Measurements from ENCODE around the gene ZNF804A. TPM values are rescaled to one million over a fixed set of nuclear protein-coding genes. Genes with fewer than 3 reads are reported as not detected.

The ZNF804A gene
- total and polyA plus RNA-seq, 4 donors, result 0.07 to 0.37 (median 0.13) TPM

DNA sequence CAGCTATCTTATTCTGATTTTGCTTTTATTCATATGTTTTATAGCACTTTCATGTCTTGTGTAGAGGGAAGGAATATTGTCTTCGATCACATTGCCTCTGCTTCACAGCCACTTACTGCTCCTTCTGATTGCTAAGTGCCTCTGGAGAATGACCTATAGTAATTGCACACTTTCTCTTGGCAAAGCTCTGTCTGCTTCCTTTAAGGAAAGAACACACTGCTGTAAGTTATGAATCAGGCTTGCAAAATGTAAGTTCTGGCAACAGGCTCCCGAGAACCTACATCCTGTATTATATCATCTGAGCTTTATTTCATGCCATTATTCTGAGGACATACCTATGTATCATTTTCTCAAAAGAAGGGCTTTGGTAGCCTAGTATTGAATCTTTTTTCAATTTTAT is 170.7 kb downstream of the ZNF804A start (continued):
- TF ChIP-seq, protein P1, sequence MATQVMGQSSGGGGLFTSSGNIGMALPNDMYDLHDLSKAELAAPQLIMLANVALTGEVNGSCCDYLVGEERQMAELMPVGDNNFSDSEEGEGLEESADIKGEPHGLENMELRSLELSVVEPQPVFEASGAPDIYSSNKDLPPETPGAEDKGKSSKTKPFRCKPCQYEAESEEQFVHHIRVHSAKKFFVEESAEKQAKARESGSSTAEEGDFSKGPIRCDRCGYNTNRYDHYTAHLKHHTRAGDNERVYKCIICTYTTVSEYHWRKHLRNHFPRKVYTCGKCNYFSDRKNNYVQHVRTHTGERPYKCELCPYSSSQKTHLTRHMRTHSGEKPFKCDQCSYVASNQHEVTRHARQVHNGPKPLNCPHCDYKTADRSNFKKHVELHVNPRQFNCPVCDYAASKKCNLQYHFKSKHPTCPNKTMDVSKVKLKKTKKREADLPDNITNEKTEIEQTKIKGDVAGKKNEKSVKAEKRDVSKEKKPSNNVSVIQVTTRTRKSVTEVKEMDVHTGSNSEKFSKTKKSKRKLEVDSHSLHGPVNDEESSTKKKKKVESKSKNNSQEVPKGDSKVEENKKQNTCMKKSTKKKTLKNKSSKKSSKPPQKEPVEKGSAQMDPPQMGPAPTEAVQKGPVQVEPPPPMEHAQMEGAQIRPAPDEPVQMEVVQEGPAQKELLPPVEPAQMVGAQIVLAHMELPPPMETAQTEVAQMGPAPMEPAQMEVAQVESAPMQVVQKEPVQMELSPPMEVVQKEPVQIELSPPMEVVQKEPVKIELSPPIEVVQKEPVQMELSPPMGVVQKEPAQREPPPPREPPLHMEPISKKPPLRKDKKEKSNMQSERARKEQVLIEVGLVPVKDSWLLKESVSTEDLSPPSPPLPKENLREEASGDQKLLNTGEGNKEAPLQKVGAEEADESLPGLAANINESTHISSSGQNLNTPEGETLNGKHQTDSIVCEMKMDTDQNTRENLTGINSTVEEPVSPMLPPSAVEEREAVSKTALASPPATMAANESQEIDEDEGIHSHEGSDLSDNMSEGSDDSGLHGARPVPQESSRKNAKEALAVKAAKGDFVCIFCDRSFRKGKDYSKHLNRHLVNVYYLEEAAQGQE (IDR thresholded peaks at IDR 0.05), result no peak
- no peak for TF ChIP-seq GABPA (IDR thresholded peaks at IDR 0.05 in 1 of 2, conservative IDR thresholded peaks at IDR 0.05 in 1 of 2)

DNA sequence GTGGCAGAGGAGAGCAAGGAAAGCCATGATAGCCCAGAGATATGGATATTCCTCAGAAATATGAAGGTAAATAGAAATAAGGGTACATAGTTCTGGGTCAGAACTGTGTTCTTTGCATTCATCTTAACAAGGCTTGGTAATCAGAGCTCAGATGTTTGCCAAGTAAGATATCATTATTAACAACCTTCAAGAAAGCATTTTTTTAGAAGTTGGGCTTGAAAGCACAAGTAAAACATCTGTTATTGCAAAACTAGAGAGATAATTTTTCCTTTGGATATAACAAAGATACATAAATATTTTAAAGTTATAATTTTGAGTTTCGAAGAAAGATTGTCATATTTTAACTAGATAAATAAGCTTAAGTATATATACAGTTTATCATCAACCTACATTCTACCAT is 171.4 kb downstream of the ZNF804A start:
- no peaks in the 10 kb centered on the region for H3K4me1 ChIP-seq (ENCODE audit: control insufficient read depth in 4 of 4, insufficient read depth in 4 of 4, low read length in 3 of 4)
- DNase-seq (ENCODE audit: low spot score), result no peak
- TF ChIP-seq, protein P2, sequence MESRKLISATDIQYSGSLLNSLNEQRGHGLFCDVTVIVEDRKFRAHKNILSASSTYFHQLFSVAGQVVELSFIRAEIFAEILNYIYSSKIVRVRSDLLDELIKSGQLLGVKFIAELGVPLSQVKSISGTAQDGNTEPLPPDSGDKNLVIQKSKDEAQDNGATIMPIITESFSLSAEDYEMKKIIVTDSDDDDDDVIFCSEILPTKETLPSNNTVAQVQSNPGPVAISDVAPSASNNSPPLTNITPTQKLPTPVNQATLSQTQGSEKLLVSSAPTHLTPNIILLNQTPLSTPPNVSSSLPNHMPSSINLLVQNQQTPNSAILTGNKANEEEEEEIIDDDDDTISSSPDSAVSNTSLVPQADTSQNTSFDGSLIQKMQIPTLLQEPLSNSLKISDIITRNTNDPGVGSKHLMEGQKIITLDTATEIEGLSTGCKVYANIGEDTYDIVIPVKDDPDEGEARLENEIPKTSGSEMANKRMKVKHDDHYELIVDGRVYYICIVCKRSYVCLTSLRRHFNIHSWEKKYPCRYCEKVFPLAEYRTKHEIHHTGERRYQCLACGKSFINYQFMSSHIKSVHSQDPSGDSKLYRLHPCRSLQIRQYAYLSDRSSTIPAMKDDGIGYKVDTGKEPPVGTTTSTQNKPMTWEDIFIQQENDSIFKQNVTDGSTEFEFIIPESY (IDR thresholded peaks at IDR 0.05), result no peak
- TF ChIP-seq HNF4A (conservative IDR thresholded peaks at IDR 0.05), result no peak
- no peak for TF ChIP-seq YY1 (IDR thresholded peaks at IDR 0.05)
- TF ChIP-seq, protein P3, sequence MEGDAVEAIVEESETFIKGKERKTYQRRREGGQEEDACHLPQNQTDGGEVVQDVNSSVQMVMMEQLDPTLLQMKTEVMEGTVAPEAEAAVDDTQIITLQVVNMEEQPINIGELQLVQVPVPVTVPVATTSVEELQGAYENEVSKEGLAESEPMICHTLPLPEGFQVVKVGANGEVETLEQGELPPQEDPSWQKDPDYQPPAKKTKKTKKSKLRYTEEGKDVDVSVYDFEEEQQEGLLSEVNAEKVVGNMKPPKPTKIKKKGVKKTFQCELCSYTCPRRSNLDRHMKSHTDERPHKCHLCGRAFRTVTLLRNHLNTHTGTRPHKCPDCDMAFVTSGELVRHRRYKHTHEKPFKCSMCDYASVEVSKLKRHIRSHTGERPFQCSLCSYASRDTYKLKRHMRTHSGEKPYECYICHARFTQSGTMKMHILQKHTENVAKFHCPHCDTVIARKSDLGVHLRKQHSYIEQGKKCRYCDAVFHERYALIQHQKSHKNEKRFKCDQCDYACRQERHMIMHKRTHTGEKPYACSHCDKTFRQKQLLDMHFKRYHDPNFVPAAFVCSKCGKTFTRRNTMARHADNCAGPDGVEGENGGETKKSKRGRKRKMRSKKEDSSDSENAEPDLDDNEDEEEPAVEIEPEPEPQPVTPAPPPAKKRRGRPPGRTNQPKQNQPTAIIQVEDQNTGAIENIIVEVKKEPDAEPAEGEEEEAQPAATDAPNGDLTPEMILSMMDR (IDR thresholded peaks at IDR 0.05; ENCODE audit: low read depth, low read length, missing input control), result no peak
- TF ChIP-seq FOXA1 (IDR thresholded peaks at IDR 0.05), result no peak
- TF ChIP-seq, protein P1 (IDR thresholded peaks at IDR 0.05), result no peak
- TF ChIP-seq EGR1 (IDR thresholded peaks at IDR 0.05; ENCODE audit: low read depth in 2 of 2), result no peak
- no peak for TF ChIP-seq RAD21 (IDR thresholded peaks at IDR 0.05)
- TF ChIP-seq NR2F2 (IDR thresholded peaks at IDR 0.05), result no peak
- no peak for TF ChIP-seq JUND (IDR thresholded peaks at IDR 0.05)
- TF ChIP-seq GABPA (IDR thresholded peaks at IDR 0.05 in 1 of 2, conservative IDR thresholded peaks at IDR 0.05 in 1 of 2), result no peak
- no peak for TF ChIP-seq SP1 (IDR thresholded peaks at IDR 0.05)
- no peak for TF ChIP-seq FOXA2 (IDR thresholded peaks at IDR 0.05)
- TF ChIP-seq, protein P4, sequence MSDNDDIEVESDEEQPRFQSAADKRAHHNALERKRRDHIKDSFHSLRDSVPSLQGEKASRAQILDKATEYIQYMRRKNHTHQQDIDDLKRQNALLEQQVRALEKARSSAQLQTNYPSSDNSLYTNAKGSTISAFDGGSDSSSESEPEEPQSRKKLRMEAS (IDR thresholded peaks at IDR 0.05), result no peak
- TF ChIP-seq, protein P5, sequence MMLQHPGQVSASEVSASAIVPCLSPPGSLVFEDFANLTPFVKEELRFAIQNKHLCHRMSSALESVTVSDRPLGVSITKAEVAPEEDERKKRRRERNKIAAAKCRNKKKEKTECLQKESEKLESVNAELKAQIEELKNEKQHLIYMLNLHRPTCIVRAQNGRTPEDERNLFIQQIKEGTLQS (IDR thresholded peaks at IDR 0.05), result no peak
- TF ChIP-seq RXRA (IDR thresholded peaks at IDR 0.05), result no peak
- no peak for TF ChIP-seq TAF1 (conservative IDR thresholded peaks at IDR 0.05)
- no peaks in the 10 kb centered on the region for H3K27me3 ChIP-seq (ENCODE audit: control insufficient read depth in 4 of 4, insufficient read depth in 4 of 4, low read length in 3 of 4)
- no peaks in the 10 kb centered on the region for H3K36me3 ChIP-seq (ENCODE audit: control insufficient read depth in 4 of 4, insufficient read depth in 3 of 4, low read depth in 1 of 4, low read length in 3 of 4)
- no peaks in the 10 kb centered on the region for H3K9me3 ChIP-seq (ENCODE audit: control insufficient read depth in 4 of 4, low read length in 3 of 4)
- no peak overlapping the region for H3K4me3 ChIP-seq (ENCODE audit: low read depth in 1 of 3, low read length in 3 of 3)
- H3K27ac ChIP-seq (ENCODE audit: low read depth in 1 of 2, low read length in 2 of 2), result no peak overlapping the region
- 80% methylated on average over 1 of the region's 1 CpG for WGBS
- H3K9ac ChIP-seq (ENCODE audit: low read depth in 1 of 2, low read length in 2 of 2), result no peak overlapping the region

Measured in liver (tissue), 9 donors.